K562 (cell line): ENCODE results near the gene NEB. TPM values are rescaled to one million over a fixed set of nuclear protein-coding genes. Genes with fewer than 3 reads are reported as not detected.

Experiments used
- ARID2 ChIP-seq: fragments of 450-650 bp; IDR thresholded peaks from 2 replicates; pipeline ENCODE4 v1.6.1; 2017; ENCODE audit warnings: antibody characterized with exemption, mild to moderate bottlenecking
- ATF4 ChIP-seq: fragments of 450-650 bp; formaldehyde crosslinking; IDR thresholded peaks from 2 replicates; pipeline ENCODE4 v1.4.0; 2022; ENCODE audit warnings: mild to moderate bottlenecking, moderate library complexity
- BDP1 ChIP-seq: IDR thresholded peaks from 3 replicates; pipeline ENCODE4 v1.6.1; 2011; ENCODE audit not compliant: insufficient read length, insufficient read depth
- C11orf30 ChIP-seq: fragments of 450-650 bp; IDR thresholded peaks from 2 replicates; pipeline ENCODE4 v1.6.1; 2016; ENCODE audit warnings: low read depth, mild to moderate bottlenecking
- JUND ChIP-seq, 2 experiments: IDR thresholded peaks; 2 replicates in 1 of 2; 3 replicates in 1 of 2; pipeline ENCODE4 v1.6.1; 2011; ENCODE audit warnings: borderline replicate concordance in 2 of 2, low read depth in 2 of 2, low read length in 2 of 2, improper control_type of control experiment in 1 of 2, missing biosample characterization in 1 of 2, missing genetic modification characterization in 1 of 2, missing genetic modification reagents in 1 of 2
- PKNOX1 ChIP-seq: fragments of 450-650 bp; IDR thresholded peaks from 2 replicates; pipeline ENCODE4 v1.6.1; 2016
- PPARD ChIP-seq: fragments of 250-450 bp; sonication (Bioruptor Pico); IDR thresholded peaks from 2 replicates; pipeline ENCODE4 v1.8.0; 2022; ENCODE audit warnings: inconsistent platforms, mild to moderate bottlenecking, moderate library complexity
- RFX1 ChIP-seq: fragments of 450-650 bp; IDR thresholded peaks from 2 replicates; pipeline ENCODE4 v1.6.1; 2016; ENCODE audit warnings: mild to moderate bottlenecking, moderate library complexity
- RNF2 ChIP-seq: sonication (generic); IDR thresholded peaks from 2 replicates; pipeline ENCODE4 v1.6.1; 2016
- TCF7 ChIP-seq: sonication (generic); IDR thresholded peaks from 2 replicates; pipeline ENCODE4 v1.6.1; 2016; ENCODE audit warnings: antibody characterized with exemption, borderline replicate concordance
- polyA plus RNA-seq, 8 experiments: library from polyadenylated mRNA; depleted of rRNA in 4 of 8; stranded (reverse) in 5 of 8; unstranded in 3 of 8; fragments of >200 nt; fragmentation: Nextera tagmentation in 2 of 8; fragmentation: Illumina TruSeq in 1 of 8; extraction: Ambion mirVana in 2 of 8; extraction: Trizol in 1 of 8; gene quantifications; 2 replicates each; pipeline versions ENCODE4 v1.2.1 to v1.2.3, GENCODE V29; 2011 to 2014; ENCODE audit warnings: inconsistent platforms in 1 of 8, missing spikeins in 1 of 8
- total RNA-seq, 7 experiments: library from RNA; depleted of rRNA in 6 of 7; stranded (reverse); fragments of >200 nt in 6 of 7; fragmentation: Illumina TruSeq in 2 of 7; extraction: Trizol in 2 of 7; gene quantifications; 2 replicates each; pipeline versions ENCODE4 v1.2.1 to v1.2.3, GENCODE V29; 2011 to 2021; ENCODE audit warnings: low replicate concordance in 1 of 7
- TF ChIP-seq, protein P1 (sequence below): sonication (generic); formaldehyde crosslinking; IDR thresholded peaks from 2 replicates; pipeline ENCODE4 v1.8.0; 2022; ENCODE audit warnings: mild to moderate bottlenecking, low read depth, missing genetic modification reagents
- TF ChIP-seq, protein P2 (sequence below), 2 experiments: fragments of 450-650 bp; conservative IDR thresholded peaks; 2 replicates each; pipeline ENCODE4 v1.6.1; 2017; ENCODE audit warnings: mild to moderate bottlenecking in 2 of 2, moderate library complexity in 2 of 2
- TF ChIP-seq, protein P3 (sequence below): sonication (generic); formaldehyde crosslinking; IDR thresholded peaks from 2 replicates; pipeline ENCODE4 v1.8.0; 2022; ENCODE audit warnings: mild to moderate bottlenecking, missing genetic modification reagents, borderline replicate concordance

The NEB gene
- total and polyA plus RNA-seq, 9 of the 15 experiments (the other 6 are each of a cell fraction or from before 2014, with no cell fraction given), result 1.7 to 3.8 (median 2.9) TPM

GRCh38 chr2:151657667-151658076 is 76.6 kb downstream of the NEB start (continued):
- TF ChIP-seq, protein P1, sequence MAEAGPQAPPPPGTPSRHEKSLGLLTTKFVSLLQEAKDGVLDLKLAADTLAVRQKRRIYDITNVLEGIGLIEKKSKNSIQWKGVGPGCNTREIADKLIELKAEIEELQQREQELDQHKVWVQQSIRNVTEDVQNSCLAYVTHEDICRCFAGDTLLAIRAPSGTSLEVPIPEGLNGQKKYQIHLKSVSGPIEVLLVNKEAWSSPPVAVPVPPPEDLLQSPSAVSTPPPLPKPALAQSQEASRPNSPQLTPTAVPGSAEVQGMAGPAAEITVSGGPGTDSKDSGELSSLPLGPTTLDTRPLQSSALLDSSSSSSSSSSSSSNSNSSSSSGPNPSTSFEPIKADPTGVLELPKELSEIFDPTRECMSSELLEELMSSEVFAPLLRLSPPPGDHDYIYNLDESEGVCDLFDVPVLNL, result no peak
- TF ChIP-seq, protein P2, sequence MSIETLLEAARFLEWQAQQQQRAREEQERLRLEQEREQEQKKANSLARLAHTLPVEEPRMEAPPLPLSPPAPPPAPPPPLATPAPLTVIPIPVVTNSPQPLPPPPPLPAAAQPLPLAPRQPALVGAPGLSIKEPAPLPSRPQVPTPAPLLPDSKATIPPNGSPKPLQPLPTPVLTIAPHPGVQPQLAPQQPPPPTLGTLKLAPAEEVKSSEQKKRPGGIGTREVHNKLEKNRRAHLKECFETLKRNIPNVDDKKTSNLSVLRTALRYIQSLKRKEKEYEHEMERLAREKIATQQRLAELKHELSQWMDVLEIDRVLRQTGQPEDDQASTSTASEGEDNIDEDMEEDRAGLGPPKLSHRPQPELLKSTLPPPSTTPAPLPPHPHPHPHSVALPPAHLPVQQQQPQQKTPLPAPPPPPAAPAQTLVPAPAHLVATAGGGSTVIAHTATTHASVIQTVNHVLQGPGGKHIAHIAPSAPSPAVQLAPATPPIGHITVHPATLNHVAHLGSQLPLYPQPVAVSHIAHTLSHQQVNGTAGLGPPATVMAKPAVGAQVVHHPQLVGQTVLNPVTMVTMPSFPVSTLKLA (conservative IDR thresholded peaks at IDR 0.05), result peak; percentile 22 to 26; a peak in 1 of 4 replicates
- TF ChIP-seq ARID2 (no peak), BDP1 (no peak), C11orf30 (peak; percentile 13; the same call in 1 of the 2 replicates), ATF4 (CRISPR knock-in tag) (peak; percentile 71; the same call in 1 of the 2 replicates), TCF7 (no peak), RFX1 (peak; percentile 30; the same call in 1 of the 2 replicates), PKNOX1 (peak; percentile 44; the same call in 1 of the 2 replicates), PPARD (no peak), JUND (IDR thresholded peaks at IDR 0.05; ENCODE audit: borderline replicate concordance, low read depth, low read length) (peak; percentile 83), JUND (tag; IDR thresholded peaks at IDR 0.05; ENCODE audit: borderline replicate concordance, low read depth, low read length) (peak; percentile 77; the same call in 1 of the 3 replicates), RNF2 (no peak)
- TF ChIP-seq, protein P3, sequence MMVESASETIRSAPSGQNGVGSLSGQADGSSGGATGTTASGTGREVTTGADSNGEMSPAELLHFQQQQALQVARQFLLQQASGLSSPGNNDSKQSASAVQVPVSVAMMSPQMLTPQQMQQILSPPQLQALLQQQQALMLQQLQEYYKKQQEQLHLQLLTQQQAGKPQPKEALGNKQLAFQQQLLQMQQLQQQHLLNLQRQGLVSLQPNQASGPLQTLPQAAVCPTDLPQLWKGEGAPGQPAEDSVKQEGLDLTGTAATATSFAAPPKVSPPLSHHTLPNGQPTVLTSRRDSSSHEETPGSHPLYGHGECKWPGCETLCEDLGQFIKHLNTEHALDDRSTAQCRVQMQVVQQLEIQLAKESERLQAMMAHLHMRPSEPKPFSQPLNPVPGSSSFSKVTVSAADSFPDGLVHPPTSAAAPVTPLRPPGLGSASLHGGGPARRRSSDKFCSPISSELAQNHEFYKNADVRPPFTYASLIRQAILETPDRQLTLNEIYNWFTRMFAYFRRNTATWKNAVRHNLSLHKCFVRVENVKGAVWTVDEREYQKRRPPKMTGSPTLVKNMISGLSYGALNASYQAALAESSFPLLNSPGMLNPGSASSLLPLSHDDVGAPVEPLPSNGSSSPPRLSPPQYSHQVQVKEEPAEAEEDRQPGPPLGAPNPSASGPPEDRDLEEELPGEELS (CRISPR knock-in tag), result no peak
